K562 (cell line): Measurements from ENCODE around the gene FAM149B1. TPM values are rescaled to one million over a fixed set of nuclear protein-coding genes. Genes with fewer than 3 reads are reported as not detected.

Experiments used
- ATAC-seq: fragments of 200-7000 bp; cut with Tn5 transposase; 3 replicates; pipeline ENCODE4 v1.9.1; 2020; ENCODE audit warnings: moderate library complexity
- BruUV-seq: library from RNA; stranded (reverse); fragments of 400-500 nt; replicated peaks from 2 replicates; lab custom pipeline; 2021; lab: Mats Ljungman, UMichigan
- CTCF ChIA-PET: fragments of 300-600 bp; formaldehyde crosslinking; extraction: SDS; loops from one replicate; lab custom pipeline; 2021; ENCODE audit warnings: low intra/inter-chr PET ratio; lab: Yijun Ruan, JAX
- POLR2A ChIA-PET: fragments of 300-600, 350-650 bp; sonication (Branson Sonifier 250); formaldehyde crosslinking; extraction: SDS; loops from one replicate; lab custom pipeline; 2021; ENCODE audit warnings: antibody characterized with exemption, inconsistent platforms; lab: Yijun Ruan, JAX
- DNase-seq, 4 experiments: peaks; one replicate each; pipeline versions ENCODE4 v3.0.0 to v3.0.0-alpha.2; 2011 to 2018; ENCODE audit warnings: low spot score in 3 of 4, mixed read lengths in 3 of 4; ENCODE audit errors: extremely low read depth in 1 of 4
- FAIRE-seq: peaks from 2 replicates; lab custom pipeline; 2011; peaks lifted over from hg19 to GRCh38; lab: Jason Lieb, UNC
- H2AFZ ChIP-seq: 2 replicates; pipeline ENCODE4 v1.6.0; 2011; ENCODE audit warnings: low read depth, low read length, control low read depth, inconsistent platforms
- H3K27ac ChIP-seq: fragments of 200-600 bp; 3 replicates; pipeline ENCODE4 v1.8.0; 2011; ENCODE audit warnings: low read depth, mild to moderate bottlenecking, control low read depth, inconsistent platforms, low read length, moderate library complexity, mixed read lengths; ENCODE audit errors: extremely low read depth
- H3K27me3 ChIP-seq, 2 experiments: fragments of 300-600 bp in 1 of 2; 2 replicates in 1 of 2; 3 replicates in 1 of 2; pipeline versions ENCODE4 v1.6.0 to v1.8.0; 2011; ENCODE audit warnings: inconsistent platforms in 2 of 2, low read length in 2 of 2, mild to moderate bottlenecking in 1 of 2, mixed read lengths in 1 of 2, moderate library complexity in 1 of 2; ENCODE audit not compliant: control insufficient read depth in 2 of 2, insufficient read depth in 2 of 2
- H3K36me3 ChIP-seq: fragments of 300-600 bp; 3 replicates; pipeline ENCODE4 v1.8.0; 2011; ENCODE audit warnings: mild to moderate bottlenecking, low read length, inconsistent platforms; ENCODE audit not compliant: control insufficient read depth, insufficient read depth
- H3K4me1 ChIP-seq, 2 experiments: fragments of 200-600 bp in 1 of 2; replicated peaks in 1 of 2; 2 replicates in 1 of 2; 3 replicates in 1 of 2; pipeline versions ENCODE4 v1.5.1 to v1.8.0; 2011; ENCODE audit warnings: inconsistent platforms in 2 of 2, low read length in 2 of 2, mild to moderate bottlenecking in 1 of 2, mixed read lengths in 1 of 2, moderate library complexity in 1 of 2; ENCODE audit not compliant: control insufficient read depth in 2 of 2, insufficient read depth in 2 of 2
- H3K4me2 ChIP-seq: 2 replicates; pipeline ENCODE4 v1.6.1; 2011; ENCODE audit warnings: low read length, control low read depth, inconsistent platforms, mixed read lengths; ENCODE audit not compliant: insufficient read depth
- H3K4me3 ChIP-seq: fragments of 200-600 bp; sonication (generic), shearing (Covaris generic); 2 replicates; pipeline ENCODE4 v1.5.1; 2016; ENCODE audit warnings: control low read depth, inconsistent platforms
- H3K79me2 ChIP-seq: fragments of 200-600 bp; 3 replicates; pipeline ENCODE4 v1.8.0; 2011; ENCODE audit warnings: low read length, inconsistent platforms; ENCODE audit not compliant: control insufficient read depth, insufficient read depth
- H3K9ac ChIP-seq, 2 experiments: 2 replicates each; pipeline versions ENCODE4 v1.6.0 to v1.6.1; 2011; ENCODE audit warnings: low read depth in 2 of 2, low read length in 2 of 2, control low read depth in 1 of 2, inconsistent platforms in 1 of 2, mild to moderate bottlenecking in 1 of 2, mixed read lengths in 1 of 2; ENCODE audit not compliant: insufficient read depth in 1 of 2
- H3K9me1 ChIP-seq: one replicate; pipeline ENCODE4 v1.6.0; 2011; ENCODE audit warnings: inconsistent platforms, mild to moderate bottlenecking, low read length, moderate library complexity; ENCODE audit not compliant: control insufficient read depth, insufficient read depth
- H3K9me3 ChIP-seq: replicated peaks from 2 replicates; pipeline ENCODE4 v1.5.1; 2011; ENCODE audit warnings: low read depth, low read length, inconsistent platforms; ENCODE audit not compliant: control insufficient read depth, insufficient read depth
- H4K20me1 ChIP-seq: replicated peaks from 2 replicates; pipeline ENCODE4 v1.6.1; 2011; ENCODE audit warnings: low read length, inconsistent platforms, mixed read lengths; ENCODE audit not compliant: control insufficient read depth, insufficient read depth
- CTBP1 ChIP-seq: fragments of 450-650 bp; IDR thresholded peaks from 2 replicates; pipeline ENCODE4 v1.6.1; 2016; ENCODE audit warnings: borderline replicate concordance
- DDX20 ChIP-seq: fragments of 450-650 bp; IDR thresholded peaks from 2 replicates; pipeline ENCODE4 v1.6.1; 2016; ENCODE audit warnings: missing genetic modification characterization, low read depth, mild to moderate bottlenecking, missing compliant biosample characterization, moderate library complexity
- FOXJ2 ChIP-seq: fragments of 200-800 bp; sonication (Bioruptor generic); IDR thresholded peaks from 2 replicates; pipeline ENCODE4 v1.6.1; 2016; ENCODE audit warnings: missing genetic modification characterization, missing compliant biosample characterization
- KDM1A ChIP-seq, 2 experiments: fragments of 450-650 bp; IDR thresholded peaks; 2 replicates each; pipeline ENCODE4 v1.6.1; 2016; ENCODE audit warnings: mild to moderate bottlenecking in 2 of 2
- MEF2D ChIP-seq: conservative IDR thresholded peaks from 2 replicates; pipeline ENCODE4 v1.6.1; 2016; ENCODE audit warnings: low read depth, missing genetic modification characterization, missing compliant biosample characterization
- NFXL1 ChIP-seq: fragments of 450-650 bp; formaldehyde crosslinking; IDR thresholded peaks from 2 replicates; pipeline ENCODE4 v1.4.0; 2021; ENCODE audit warnings: mild to moderate bottlenecking
- RCOR1 ChIP-seq, 2 experiments: IDR thresholded peaks; 2 replicates each; pipeline ENCODE4 v1.6.1; 2012; ENCODE audit warnings: low read depth in 2 of 2, low read length in 2 of 2, borderline replicate concordance in 1 of 2, improper control_type of control experiment in 1 of 2
- TCF3 ChIP-seq: sonication (generic); formaldehyde crosslinking; IDR thresholded peaks from 2 replicates; pipeline ENCODE4 v1.4.0; 2020; ENCODE audit warnings: mild to moderate bottlenecking, missing genetic modification reagents
- ZC3H11A ChIP-seq: IDR thresholded peaks from 2 replicates; pipeline ENCODE4 v1.6.1; 2012; ENCODE audit warnings: low read depth, low read length, improper control_type of control experiment
- ZFX ChIP-seq: sonication (generic); formaldehyde crosslinking; IDR thresholded peaks from 2 replicates; pipeline ENCODE4 v1.8.0; 2022; ENCODE audit warnings: mild to moderate bottlenecking, missing genetic modification reagents, moderate library complexity
- ZNF121 ChIP-seq: sonication (generic); formaldehyde crosslinking; conservative IDR thresholded peaks from 2 replicates; pipeline ENCODE4 v1.8.0; 2022; ENCODE audit warnings: missing genetic modification reagents
- ZNF217 ChIP-seq: sonication (generic); formaldehyde crosslinking; IDR thresholded peaks from 2 replicates; pipeline ENCODE4 v1.8.0; 2022; ENCODE audit warnings: mild to moderate bottlenecking, missing genetic modification reagents
- WGBS: fragments of 100-300 bp; shearing (Covaris generic); methylation state at CpG from one replicate; pipeline ENCODE4 v1.1.6; 2016; ENCODE audit warnings: low coverage, mixed read lengths; ENCODE audit not compliant: insufficient coverage; ENCODE audit errors: missing lambda C conversion rate; 5-methylcytosine and 5-hydroxymethylcytosine counted together
- in situ Hi-C: fragments of 300-500 bp; cut with MboI; formaldehyde crosslinking; loops from 4 replicates; pipeline ENCODE4 v1.15.0; 2018; ENCODE audit warnings: inconsistent platforms, mixed read lengths
- intact Hi-C: fragments of 100-400 bp; cut with micrococcal nuclease; formaldehyde crosslinking; loops from 2 replicates; pipeline ENCODE4 v1.14.2; 2022
- polyA plus RNA-seq, 8 experiments: library from polyadenylated mRNA; depleted of rRNA in 4 of 8; stranded (reverse) in 5 of 8; unstranded in 3 of 8; fragments of >200 nt; fragmentation: Nextera tagmentation in 2 of 8; fragmentation: Illumina TruSeq in 1 of 8; extraction: Ambion mirVana in 2 of 8; extraction: Trizol in 1 of 8; gene quantifications; 2 replicates each; pipeline versions ENCODE4 v1.2.1 to v1.2.3, GENCODE V29; 2011 to 2014; ENCODE audit warnings: inconsistent platforms in 1 of 8, missing spikeins in 1 of 8
- total RNA-seq, 7 experiments: library from RNA; depleted of rRNA in 6 of 7; stranded (reverse); fragments of >200 nt in 6 of 7; fragmentation: Illumina TruSeq in 2 of 7; extraction: Trizol in 2 of 7; gene quantifications; 2 replicates each; pipeline versions ENCODE4 v1.2.1 to v1.2.3, GENCODE V29; 2011 to 2021; ENCODE audit warnings: low replicate concordance in 1 of 7
- TF ChIP-seq, protein P1 (sequence below): sonication (generic); formaldehyde crosslinking; IDR thresholded peaks from 2 replicates; pipeline ENCODE4 v1.4.0; 2020; ENCODE audit warnings: mild to moderate bottlenecking, missing genetic modification reagents
- TF ChIP-seq, protein P2 (sequence below): sonication (generic); formaldehyde crosslinking; IDR thresholded peaks from 2 replicates; pipeline ENCODE4 v1.8.1; 2023; ENCODE audit warnings: mild to moderate bottlenecking, missing genetic modification reagents
- TF ChIP-seq, protein P3 (sequence below): fragments of 250-450 bp; sonication (Bioruptor Pico); IDR thresholded peaks from 2 replicates; pipeline ENCODE4 v1.5.0; 2021

Gene FAM149B1
- total and polyA plus RNA-seq, 9 of the 15 experiments (the other 6 are each of a cell fraction or from before 2014, with no cell fraction given) = 4.2 to 18.5 (median 9.3) TPM

DNA sequence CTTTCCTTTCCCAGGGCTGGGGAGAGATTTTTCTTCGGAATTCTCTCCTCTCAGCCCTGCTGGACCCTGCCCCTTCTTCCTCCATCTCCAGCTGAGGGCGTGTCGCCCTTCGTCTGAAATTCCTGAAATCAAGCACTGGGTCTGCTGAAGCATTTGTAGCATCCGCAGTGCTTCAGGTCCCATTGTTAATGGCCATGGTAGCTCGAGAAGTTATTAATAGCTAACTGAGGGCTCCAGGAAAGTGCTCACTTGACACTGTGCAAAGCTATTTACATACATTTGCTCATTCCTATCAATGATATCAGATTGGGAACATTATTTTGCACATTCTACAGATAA, 515 bp downstream of the FAM149B1 start (continued):
- TF ChIP-seq, protein P1, sequence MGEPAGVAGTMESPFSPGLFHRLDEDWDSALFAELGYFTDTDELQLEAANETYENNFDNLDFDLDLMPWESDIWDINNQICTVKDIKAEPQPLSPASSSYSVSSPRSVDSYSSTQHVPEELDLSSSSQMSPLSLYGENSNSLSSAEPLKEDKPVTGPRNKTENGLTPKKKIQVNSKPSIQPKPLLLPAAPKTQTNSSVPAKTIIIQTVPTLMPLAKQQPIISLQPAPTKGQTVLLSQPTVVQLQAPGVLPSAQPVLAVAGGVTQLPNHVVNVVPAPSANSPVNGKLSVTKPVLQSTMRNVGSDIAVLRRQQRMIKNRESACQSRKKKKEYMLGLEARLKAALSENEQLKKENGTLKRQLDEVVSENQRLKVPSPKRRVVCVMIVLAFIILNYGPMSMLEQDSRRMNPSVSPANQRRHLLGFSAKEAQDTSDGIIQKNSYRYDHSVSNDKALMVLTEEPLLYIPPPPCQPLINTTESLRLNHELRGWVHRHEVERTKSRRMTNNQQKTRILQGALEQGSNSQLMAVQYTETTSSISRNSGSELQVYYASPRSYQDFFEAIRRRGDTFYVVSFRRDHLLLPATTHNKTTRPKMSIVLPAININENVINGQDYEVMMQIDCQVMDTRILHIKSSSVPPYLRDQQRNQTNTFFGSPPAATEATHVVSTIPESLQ (CRISPR knock-in tag) = peak; percentile 88; the same call in 1 of the 2 replicates
- TF ChIP-seq CTBP1 (peak; percentile 81; the same call in 1 of the 2 replicates), MEF2D (0 out of 2 replicates have a peak, but pooled peaks have one; percentile 56), KDM1A (IDR thresholded peaks at IDR 0.05) (peak; percentile 52 to 55; a peak in 2 of 4 replicates)

- DNase-seq (no peak), FAIRE-seq (no peak), ATAC-seq (no peak)
- 88% methylated on average over 3 of the region's 3 CpGs for WGBS
- no TSS peak for BruUV-seq
- Histone ChIP-seq H2AFZ (no peak overlapping the region), H3K9me1 (no peaks in the 10 kb centered on the region), H3K9ac (no peak overlapping the region), H3K36me3 (peaks cover 9% of the 10 kb centered on the region; the same call in 1 of the 3 replicates), H4K20me1 (no peaks in the 10 kb centered on the region), H3K4me3 (no peak overlapping the region), H3K4me1 (peaks cover 3 to 4% of the 10 kb centered on the region in 2 experiments; a peak in 2 of 5 replicates), H3K9me3 (no peaks in the 10 kb centered on the region), H3K79me2 (peaks cover 43% of the 10 kb centered on the region), H3K27me3 (no peaks in the 10 kb centered on the region), H3K4me2 (no peak overlapping the region), H3K27ac (no peak overlapping the region)
- CTCF ChIA-PET = no interaction called here
- in situ Hi-C loops = no loop called here
- POLR2A ChIA-PET = interaction anchor here (0.8 to 2.0 kb wide), 6 partner anchors 13 to 229 kb away, joined by 3 to 9 read pairs (median 4); partner anchors contain the start of gene P4HA1
- intact Hi-C loops = loop anchor here (2.0 to 5.0 kb wide), 4 partner anchors 48 to 83 kb away; partner anchors contain the start of genes MRPS16, NUDT13 and P4HA1
- TF ChIP-seq ZC3H11A (no peak), ZNF121 (CRISPR knock-in tag) (peak; percentile 99), DDX20 (tag) (no peak), ZNF217 (no peak), ZFX (CRISPR knock-in tag) (no peak), FOXJ2 (no peak), TCF3 (CRISPR knock-in tag) (no peak), NFXL1 (CRISPR knock-in tag) (no peak), RCOR1 (IDR thresholded peaks at IDR 0.05; ENCODE audit: borderline replicate concordance in 1 of 2, low read depth in 2 of 2, low read length in 2 of 2) (0 out of 4 replicates have a peak, but pooled peaks of 1 of the 2 experiments have one; percentile 7)
- TF ChIP-seq, protein P2, sequence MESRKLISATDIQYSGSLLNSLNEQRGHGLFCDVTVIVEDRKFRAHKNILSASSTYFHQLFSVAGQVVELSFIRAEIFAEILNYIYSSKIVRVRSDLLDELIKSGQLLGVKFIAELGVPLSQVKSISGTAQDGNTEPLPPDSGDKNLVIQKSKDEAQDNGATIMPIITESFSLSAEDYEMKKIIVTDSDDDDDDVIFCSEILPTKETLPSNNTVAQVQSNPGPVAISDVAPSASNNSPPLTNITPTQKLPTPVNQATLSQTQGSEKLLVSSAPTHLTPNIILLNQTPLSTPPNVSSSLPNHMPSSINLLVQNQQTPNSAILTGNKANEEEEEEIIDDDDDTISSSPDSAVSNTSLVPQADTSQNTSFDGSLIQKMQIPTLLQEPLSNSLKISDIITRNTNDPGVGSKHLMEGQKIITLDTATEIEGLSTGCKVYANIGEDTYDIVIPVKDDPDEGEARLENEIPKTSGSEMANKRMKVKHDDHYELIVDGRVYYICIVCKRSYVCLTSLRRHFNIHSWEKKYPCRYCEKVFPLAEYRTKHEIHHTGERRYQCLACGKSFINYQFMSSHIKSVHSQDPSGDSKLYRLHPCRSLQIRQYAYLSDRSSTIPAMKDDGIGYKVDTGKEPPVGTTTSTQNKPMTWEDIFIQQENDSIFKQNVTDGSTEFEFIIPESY = 0 out of 2 replicates have a peak, but pooled peaks have one; percentile 13
- TF ChIP-seq, protein P3, sequence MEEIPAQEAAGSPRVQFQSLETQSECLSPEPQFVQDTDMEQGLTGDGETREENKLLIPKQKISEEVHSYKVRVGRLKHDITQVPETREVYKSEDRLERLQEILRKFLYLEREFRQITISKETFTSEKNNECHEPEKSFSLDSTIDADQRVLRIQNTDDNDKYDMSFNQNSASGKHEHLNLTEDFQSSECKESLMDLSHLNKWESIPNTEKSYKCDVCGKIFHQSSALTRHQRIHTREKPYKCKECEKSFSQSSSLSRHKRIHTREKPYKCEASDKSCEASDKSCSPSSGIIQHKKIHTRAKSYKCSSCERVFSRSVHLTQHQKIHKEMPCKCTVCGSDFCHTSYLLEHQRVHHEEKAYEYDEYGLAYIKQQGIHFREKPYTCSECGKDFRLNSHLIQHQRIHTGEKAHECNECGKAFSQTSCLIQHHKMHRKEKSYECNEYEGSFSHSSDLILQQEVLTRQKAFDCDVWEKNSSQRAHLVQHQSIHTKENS (CRISPR knock-in tag) = no peak
Observed at GRCh38 chr10:73169320-73169719, 1.4 kb downstream of the FAM149B1 start.
